ENCODE measurements around the gene CHL1.

- TF ChIP-seq, protein P1, sequence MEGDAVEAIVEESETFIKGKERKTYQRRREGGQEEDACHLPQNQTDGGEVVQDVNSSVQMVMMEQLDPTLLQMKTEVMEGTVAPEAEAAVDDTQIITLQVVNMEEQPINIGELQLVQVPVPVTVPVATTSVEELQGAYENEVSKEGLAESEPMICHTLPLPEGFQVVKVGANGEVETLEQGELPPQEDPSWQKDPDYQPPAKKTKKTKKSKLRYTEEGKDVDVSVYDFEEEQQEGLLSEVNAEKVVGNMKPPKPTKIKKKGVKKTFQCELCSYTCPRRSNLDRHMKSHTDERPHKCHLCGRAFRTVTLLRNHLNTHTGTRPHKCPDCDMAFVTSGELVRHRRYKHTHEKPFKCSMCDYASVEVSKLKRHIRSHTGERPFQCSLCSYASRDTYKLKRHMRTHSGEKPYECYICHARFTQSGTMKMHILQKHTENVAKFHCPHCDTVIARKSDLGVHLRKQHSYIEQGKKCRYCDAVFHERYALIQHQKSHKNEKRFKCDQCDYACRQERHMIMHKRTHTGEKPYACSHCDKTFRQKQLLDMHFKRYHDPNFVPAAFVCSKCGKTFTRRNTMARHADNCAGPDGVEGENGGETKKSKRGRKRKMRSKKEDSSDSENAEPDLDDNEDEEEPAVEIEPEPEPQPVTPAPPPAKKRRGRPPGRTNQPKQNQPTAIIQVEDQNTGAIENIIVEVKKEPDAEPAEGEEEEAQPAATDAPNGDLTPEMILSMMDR (IDR thresholded peaks at IDR 0.05; ENCODE audit: low read length) = 0 out of 2 replicates have a peak, but pooled peaks have one; percentile 6
- no peak for TF ChIP-seq EZH2 (IDR thresholded peaks at IDR 0.05; ENCODE audit: borderline replicate concordance, low read length)
Observed at GRCh38 chr3:196311-197148, at the start of gene CHL1.
